Left renal pelvis (tissue), 4 donors: Measurements from ENCODE around the gene STX18. TPM values are rescaled to one million over a fixed set of nuclear protein-coding genes. Genes with fewer than 3 reads are reported as not detected.
"Not testable (repeated sequence)": the region's sequence is repeated elsewhere in the genome, so short reads cannot be mapped to it uniquely, and the experiment has no call there.

ENCODE experiments used
- DNase-seq, 4 donors: peaks; one replicate each; pipeline ENCODE4 v3.0.0-alpha.2; 2013; ENCODE audit warnings: low read depth in 4 of 4, low spot score in 3 of 4
- polyA plus RNA-seq, 4 donors: library from polyadenylated mRNA; unstranded; fragments of 120-200 nt; gene quantifications; one replicate each; pipeline ENCODE4 v1.2.1, GENCODE V29; 2013; ENCODE audit not compliant: insufficient read length in 4 of 4

Gene STX18
- 10 to 100 TPM; 50.6 to 88.1 (median 73.4) TPM for polyA plus RNA-seq

DNA sequence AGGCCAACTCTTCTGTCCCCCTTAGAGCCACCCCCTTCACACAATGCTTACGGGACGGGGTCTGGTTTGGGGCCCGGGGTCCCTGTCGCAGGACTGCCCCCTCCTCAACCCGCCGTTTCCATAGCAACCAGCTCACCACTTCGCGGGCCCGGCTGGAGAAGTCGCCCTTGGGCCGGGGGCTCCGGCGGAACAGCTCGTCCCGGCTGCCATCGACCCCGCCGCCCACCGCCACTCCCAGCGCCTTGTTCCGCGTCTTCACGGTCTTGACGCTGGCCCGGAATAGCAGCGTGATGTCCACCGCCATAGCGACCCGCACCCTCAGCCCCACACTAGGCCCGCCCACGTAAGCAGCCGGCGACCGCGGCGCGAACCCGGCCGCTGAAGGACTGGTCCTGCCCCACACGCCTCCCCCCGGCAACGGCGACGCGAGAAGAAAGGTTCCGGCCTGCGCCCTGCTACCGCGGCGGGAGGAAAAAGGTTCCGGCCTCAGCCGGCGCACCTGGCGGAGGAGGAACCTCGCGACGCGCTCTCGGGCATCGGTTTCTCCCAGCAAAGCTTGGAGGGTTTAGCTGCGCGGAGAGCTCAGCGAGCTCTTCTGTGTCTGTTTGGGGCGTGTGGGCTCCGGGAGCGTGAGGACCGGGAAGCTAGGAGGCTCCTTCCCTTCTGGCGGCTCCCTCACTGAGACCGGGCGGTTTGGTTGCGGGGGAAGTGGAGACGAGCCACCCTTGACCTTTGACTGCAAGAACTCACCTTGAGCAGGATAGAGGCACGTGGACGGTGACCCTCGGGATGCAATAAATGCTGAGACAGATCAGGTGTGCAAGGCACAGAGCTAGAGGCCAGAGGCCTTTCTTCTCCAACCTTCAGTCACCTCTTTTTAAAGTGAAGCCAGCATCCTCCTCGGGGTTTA, at the start of gene STX18:
Gene STX18, minus strand, starts transcription at position 388 of the 910 bp plus-strand sequence. Its CDS starts 84 bp downstream, at position 304.
- DNase-seq = peak; percentile 75 to 84 (median 78)

DNA sequence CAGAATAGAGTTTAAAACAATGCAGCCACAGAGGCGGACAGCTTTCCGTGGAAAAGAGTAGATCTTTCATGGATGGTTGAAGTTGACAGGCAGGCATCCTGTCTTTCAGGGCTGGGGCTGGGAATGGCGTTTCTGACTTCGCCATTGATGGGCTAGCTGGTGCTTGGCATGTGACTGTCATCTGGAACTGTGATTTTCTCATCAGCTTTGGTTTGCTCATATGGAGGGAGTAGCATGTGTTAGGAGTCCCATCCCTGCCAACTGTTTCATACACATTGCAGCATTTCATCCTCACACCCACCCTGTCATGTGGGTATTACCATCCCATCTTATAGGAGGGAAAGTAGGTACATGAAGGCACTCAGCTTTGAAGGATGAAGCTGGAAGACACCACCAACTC, 49.2 kb upstream of the STX18 start:
- DNase-seq = no peak

- no peak for DNase-seq
Observed at GRCh38 chr4:4590546-4590945, 48.7 kb upstream of the STX18 start.

- DNase-seq = no peak
Observed at GRCh38 chr4:4585012-4585670, 43.3 kb upstream of the STX18 start.

DNA sequence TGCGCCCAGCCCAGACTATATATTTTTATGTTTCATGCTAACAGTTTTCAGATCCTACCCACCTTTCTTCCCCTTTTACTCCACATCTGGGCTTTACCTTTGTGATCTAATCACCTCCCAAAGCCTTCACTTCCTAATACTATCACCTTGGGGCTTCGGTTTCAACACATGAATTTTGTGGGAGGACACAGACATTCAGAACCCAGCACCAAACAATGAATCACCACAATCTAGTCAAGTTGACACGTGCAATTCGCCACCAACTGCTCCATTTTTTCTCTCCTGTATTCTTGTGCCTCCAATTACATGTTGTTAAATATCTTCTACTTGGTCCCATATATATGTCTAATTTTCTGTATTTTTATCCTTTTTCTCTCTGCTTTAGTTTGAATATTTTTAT, 41.8 kb upstream of the STX18 start:
- DNase-seq = no peak

DNA sequence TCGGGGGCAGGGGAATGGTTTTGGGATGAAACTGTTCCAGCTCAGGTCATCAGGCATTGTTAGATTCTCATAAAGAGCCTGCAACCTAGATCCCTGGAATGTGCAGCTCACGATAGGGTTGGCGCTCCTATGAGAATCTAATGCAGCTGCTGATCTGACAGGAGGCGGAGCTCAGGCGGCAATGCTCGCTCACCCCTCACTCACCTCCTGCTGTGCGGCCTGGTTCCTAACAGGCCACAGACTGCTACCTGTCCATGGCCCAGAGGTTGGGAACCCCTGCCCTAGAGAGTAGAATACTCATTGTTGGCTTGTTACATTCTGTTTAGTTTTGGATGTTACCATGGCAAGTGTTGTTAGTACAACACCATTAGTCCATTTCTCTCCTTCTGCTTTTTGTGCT, 40.8 kb upstream of the STX18 start:
- DNase-seq = no peak

DNA sequence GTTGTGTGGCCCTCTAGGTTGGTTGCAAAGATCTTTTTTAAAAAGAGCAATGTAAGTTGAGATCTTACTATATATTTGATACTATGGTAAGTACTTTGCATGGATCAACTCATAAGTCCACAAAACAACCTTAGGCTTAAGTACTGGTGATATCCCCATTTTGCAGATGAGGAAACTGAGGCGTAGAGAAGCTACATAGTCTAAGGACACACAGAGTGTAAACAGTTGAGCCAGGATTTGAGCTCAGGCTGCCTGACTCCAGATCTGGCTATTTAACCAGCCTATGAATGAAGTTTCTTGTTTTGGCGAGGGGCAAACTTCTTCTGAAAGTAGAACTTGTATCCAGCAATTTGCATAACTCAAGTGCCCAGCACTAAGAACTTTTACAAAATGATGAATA, 38.6 kb upstream of the STX18 start:
- no peak for DNase-seq

GRCh38 chr4:4578981-4579380, 37.1 kb upstream of the STX18 start:
- no peak for DNase-seq

DNA sequence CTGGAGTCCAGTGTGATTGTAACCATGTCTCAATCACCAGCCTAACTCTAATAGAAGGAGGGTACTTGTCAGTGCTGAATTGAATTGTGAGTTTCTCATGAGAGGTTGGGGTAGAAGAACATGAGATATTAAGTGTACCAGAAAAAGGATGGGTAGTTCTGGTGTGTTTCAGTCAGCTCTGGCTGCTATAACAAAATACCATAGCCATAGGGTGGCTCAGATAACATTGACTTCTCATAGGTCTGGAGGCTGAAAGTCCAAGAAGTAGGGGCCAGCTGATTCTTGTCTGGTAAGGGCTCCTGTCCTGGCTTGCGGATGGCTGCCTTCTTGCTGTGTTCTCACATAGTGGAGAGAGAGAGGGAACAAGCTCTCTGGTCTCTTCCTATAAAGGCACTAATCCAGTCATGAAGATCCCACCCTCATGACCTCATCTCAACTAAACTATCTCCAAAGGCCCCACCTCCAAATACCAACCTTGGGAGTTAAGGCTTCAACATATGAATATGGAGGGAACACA, 35.6 kb upstream of the STX18 start:
- no peak for DNase-seq

DNA sequence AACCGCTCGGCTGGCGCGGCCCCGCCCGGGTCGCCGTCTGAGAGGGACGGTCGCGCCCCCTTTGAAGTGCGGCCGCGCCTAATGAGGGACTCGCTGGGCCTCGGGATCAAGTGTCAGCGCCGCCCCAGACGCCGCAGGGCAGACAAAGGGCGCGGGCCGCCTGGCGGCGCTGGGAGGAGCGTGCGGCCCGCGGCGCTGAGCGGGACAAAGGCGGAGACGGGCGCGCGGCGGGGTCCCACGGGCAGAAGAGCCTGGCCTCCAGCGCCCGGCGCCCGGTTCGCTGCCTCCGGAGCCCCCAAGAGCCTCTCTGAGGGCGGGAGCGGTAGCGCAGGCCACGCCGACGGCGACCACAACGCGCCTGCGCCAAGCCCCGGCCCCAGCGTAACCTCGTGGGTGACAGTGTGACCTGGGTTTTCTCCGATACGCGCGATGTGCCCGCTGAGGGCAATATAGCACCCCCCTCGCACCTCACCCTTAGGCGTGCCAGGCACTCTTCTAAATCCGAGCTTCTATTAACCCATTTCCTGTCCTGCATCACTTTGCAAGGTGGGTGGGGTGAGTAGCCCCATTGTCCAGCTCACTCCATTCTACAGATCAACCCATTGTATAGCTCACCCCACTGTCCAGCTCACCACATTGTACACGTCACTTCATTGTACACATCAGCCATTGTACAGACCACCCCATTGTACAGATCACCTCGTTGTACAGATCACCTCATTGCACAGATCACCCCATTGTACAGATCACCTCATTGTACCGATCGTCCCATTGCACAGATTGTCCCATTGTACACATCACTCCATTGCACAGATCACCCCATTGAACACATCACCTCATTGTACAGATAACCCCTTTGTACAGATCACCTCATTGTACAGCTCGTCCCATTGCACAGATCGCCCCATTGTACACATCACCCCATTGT, 33.7 kb upstream of the STX18 start:
- peak in 3 of 4 donors; percentile 41 to 54 (median 51) for DNase-seq

GRCh38 chr4:4574792-4575191, 32.9 kb upstream of the STX18 start:
- DNase-seq = peak; percentile 67 to 87 (median 81)

DNA sequence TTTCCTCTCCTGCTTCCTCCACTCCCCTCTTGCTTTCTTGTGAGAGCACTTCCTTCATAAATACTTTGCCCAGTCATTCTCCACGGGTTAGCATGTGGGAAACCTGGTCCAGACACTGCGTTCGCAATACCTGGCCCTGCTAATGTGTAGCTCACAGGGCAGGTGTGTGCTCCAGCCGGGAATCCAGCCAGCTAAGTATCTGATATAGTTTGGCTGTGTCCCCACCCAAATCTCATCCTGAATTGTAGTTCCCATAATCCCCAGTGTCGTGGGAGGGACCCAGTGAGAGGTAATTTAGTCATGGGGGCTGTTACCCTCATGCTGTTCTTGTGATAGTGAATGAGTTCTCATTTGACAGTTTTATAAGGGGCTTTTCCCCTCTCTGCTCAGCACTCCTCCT, 32.2 kb upstream of the STX18 start:
- DNase-seq = no peak

DNA sequence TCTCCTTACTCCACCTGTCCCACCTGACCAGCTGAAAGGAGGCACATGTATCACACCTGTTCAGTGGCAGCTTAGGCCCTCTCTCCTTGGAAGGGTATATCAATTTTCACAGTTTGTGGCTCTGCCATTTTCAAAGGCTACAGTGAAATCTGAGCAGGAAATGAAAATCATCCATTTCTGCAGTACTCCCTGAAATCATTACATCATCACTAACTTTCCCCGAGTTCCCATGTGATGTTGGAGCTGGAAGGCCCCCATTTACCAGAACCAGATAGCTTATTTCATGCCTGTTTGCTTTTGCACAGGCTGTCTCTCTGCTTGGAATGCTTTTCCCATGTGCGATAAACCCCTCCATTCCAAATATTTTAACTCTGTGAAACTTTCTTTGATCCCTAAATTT, 31.0 kb upstream of the STX18 start:
- DNase-seq = no peak

DNA sequence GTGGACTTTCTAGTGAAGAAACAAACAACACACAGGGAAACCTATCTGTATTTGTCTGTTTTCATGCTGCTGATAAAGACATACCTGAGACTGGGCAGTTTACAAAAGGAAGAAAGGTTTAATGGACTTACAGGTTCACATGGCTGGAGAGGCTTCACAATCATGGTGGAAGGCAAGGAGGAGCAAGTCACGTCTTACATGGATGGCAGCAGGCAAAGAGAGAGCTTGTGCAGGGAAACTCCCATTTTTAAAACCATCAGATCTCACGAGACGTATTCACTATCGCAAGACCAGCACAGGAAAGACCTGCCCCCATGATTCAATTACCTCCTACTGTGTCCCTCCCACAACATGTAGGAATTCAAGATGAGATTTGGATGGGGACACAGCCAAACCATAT, 28.0 kb upstream of the STX18 start:
- DNase-seq = not testable (repeated sequence)

DNA sequence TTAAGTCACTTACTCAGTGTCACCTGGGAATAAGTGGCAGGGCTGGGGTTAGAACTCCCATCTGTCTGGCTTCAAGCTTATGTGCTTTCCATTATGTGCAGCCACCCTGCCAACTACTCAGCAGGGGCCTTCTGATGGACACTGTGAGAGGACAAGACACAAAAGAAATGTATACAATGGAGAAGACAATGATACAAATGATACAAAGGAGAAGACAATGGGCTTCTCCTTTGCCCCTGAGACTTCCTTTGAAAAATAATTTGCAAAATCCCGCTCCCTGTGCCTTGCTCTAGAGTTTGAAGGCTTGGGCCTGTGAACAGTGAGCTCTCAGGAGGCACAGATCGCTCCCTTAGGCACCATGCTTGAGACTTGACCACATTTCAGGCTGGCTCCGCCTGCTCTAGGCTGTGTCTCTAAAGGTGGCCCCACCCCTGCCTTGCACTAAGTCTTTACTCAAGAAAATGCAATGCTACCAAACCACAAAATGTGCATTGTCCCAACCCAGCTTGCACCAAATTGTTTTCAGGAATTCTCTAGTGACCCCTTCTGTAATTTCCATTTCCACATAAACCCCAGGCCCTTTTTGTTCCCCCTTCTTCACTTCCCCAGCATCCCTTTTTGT, 27.1 kb upstream of the STX18 start:
- DNase-seq = no peak

- DNase-seq = not testable (repeated sequence)
Observed at GRCh38 chr4:4566359-4566758, 24.5 kb upstream of the STX18 start.

- no peak for DNase-seq
Observed at GRCh38 chr4:4564522-4564921, 22.7 kb upstream of the STX18 start.

DNA sequence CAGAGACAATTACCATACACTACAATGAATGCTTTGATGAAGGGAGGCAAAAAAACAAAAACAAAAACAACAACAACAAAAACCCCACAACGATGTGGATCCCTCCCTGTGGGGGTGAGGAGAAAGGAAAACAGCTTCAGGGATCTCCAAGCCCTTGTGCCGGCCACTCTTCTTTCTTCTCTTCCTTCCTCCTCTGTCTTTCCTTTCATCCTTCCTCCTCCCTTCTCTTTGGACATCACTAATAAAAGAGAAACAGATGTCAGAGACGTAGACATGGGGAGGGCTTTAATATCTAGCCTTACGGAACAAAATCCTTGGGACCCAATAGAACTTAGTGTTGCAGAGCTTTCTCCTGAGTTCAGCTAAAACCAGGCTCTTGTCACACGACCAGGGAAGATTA, 18.8 kb upstream of the STX18 start:
- DNase-seq = no peak

GRCh38 chr4:4560136-4560535, 18.3 kb upstream of the STX18 start:
- no peak for DNase-seq

DNA sequence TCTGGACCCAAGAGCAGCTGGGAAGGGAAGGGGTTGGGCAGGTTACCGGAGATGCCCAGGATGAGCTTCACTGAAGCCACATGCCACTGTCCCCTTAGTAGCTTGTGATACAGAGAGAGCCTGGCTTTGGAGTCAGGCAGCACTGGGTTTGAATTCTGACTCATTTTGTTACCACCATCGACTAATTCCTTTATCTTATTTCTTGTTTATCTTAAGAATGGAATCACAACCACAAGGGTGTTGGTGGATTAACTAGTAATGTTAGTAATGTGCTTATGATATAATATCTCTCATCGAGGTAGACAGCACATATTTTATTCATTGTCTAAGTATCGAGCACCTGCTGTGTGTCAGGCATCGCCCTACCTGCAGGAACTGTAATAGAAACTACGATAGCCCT, 17.7 kb upstream of the STX18 start:
- no peak for DNase-seq
